ENCODE results near the gene CDK11B.

- TF ChIP-seq CTCF (IDR thresholded peaks at IDR 0.05; ENCODE audit: insufficient read depth, low read length) (no peak), POLR2AphosphoS5 (IDR thresholded peaks at IDR 0.05; ENCODE audit: low read depth) (no peak)
Observed at GRCh38 chr1:1680031-1680911, 21.5 kb upstream of the CDK11B start.

All from HL-60 (cell line).